ENCODE data around the gene ARHGEF10L.

- no peak for TF ChIP-seq CTCF (IDR thresholded peaks at IDR 0.05)
- no peak for TF ChIP-seq POLR2A (IDR thresholded peaks at IDR 0.05)
- TF ChIP-seq POLR2AphosphoS5 (IDR thresholded peaks at IDR 0.05), result no peak
These were observed 103.4 kb downstream of the ARHGEF10L start for GRCh38 chr1:17642943-17643342.

Measured in prostate gland (tissue), 2 donors.